DMS79 (cell line): Measurements from ENCODE around the gene USF2.
A peak's percentile ranks its signal among the peaks of the same experiment; 100 is the strongest.

Source experiments
- DNase-seq: peaks from one replicate; lab custom pipeline; 2025; lab: John Stamatoyannopoulos, UW

USF2 gene

DNA sequence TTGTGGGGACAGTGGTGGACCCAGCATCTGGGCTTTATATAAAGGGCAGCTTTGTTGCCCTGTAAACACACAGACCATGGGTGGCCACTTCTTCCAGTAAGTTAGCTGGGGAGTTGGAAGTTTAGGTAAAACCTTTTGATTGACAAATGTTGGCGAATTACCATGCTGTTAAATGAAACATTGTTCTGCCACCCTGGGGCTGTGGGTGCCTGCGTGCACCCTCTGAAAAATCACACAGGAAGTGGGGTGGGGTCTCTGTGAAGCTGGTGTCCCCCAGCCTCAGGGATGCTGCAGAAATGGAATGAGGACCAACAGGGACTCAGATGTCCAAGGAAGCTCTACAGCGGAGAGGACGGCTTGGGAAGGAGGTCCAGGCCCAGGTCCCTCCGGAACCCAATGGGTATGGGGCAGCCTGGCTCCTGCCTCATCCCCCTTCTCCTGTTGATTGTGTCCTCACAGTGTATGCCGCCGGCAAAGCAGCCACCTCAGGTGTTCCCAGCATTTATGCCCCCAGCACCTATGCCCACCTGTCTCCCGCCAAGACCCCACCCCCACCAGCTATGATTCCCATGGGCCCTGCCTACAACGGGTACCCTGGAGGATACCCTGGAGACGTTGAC lies 2.8 kb upstream of the USF2 start:
- no peak for DNase-seq

DNA sequence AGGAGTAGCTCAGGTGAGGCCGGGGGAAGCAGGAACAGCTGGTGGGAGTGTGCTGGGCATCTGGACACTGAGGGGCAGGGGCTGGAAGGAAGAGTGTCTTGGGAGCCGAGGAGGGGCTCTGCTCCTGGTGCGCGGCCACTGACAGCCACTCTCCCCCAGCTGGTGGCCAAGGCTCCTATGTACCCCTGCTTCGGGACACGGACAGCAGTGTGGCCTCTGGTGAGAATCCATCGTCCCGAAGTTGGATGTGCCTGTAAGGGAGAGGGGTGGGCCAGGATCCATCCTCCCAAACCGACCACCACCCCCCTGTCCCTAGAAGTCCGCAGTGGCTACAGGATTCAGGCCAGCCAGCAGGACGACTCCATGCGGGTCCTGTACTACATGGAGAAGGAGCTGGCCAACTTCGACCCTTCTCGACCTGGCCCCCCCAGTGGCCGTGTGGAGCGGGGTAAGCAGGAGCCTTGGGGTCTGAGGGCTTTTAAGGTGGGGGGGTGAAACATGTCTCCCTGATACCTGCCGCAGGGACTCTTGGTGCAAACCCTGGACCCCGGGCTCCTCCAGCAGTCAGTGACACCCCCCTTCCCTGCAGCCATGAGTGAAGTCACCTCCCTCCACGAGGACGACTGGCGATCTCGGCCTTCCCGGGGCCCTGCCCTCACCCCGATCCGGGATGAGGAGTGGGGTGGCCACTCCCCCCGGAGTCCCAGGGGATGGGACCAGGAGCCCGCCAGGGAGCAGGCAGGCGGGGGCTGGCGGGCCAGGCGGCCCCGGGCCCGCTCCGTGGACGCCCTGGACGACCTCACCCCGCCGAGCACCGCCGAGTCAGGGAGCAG lies 2.0 kb upstream of the USF2 start:
- no peak for DNase-seq

GRCh38 chr19:35267353-35267817 lies 1.4 kb upstream of the USF2 start:
- no peak for DNase-seq

- peak; percentile 21 for DNase-seq
Measured at GRCh38 chr19:35267818-35268535, 785 bp upstream of the USF2 start.

- peak; percentile 19 for DNase-seq
Measured at GRCh38 chr19:35269438-35270117, 816 bp downstream of the USF2 start.

DNA sequence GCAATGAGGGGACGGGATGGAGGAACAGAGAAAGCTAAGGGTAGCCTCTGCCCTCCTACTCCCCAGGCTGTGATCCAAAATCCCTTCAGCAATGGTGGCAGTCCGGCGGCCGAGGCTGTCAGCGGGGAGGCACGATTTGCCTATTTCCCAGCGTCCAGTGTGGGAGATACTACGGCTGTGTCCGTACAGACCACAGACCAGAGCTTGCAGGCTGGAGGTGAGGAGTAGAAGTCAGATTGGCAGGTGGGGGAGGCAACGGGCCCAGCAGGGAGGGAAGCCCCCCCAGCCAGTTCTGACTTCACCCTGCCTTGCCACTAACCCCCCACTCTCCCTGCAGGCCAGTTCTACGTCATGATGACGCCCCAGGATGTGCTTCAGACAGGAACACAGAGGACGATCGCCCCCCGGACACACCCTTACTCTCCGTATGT lies 1.6 kb downstream of the USF2 start:
- DNase-seq = no peak

GRCh38 chr19:35271546-35271945 lies 2.8 kb downstream of the USF2 start:
- no peak for DNase-seq

DNA sequence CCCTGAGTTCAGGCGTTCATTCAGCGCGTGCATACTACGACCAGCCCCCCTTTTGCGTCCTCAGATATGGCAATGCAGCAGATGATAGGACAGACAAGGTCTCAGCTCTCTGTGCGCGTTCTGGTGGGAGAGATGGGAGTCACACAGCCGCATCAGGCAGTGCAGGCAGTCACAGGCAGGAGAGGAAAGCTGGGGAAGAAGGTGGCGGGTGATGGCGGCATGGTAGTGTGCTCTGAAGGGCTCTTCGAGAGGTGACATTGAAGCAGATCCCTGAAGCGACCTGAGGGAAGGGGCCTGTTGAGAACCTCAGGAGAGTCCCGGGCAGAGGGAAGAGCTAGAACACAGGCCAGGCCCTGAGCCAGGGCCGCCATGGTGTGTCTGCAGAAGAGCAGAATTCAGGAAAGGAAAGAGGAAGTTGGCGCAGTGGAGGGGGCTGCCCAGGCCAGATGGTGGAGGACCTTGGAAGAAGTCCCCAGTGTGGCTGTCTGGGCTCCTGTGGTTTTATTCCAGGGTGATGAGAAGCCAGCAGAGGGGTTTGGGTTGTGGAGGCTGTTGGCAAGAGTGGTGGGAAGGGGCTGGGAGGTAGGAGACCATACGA lies 3.5 kb downstream of the USF2 start:
- DNase-seq = no peak

- no peak for DNase-seq
Measured at GRCh38 chr19:35272954-35273649, 4.3 kb downstream of the USF2 start.

- DNase-seq = no peak
Measured at GRCh38 chr19:35273686-35274259, 5.0 kb downstream of the USF2 start.

DNA sequence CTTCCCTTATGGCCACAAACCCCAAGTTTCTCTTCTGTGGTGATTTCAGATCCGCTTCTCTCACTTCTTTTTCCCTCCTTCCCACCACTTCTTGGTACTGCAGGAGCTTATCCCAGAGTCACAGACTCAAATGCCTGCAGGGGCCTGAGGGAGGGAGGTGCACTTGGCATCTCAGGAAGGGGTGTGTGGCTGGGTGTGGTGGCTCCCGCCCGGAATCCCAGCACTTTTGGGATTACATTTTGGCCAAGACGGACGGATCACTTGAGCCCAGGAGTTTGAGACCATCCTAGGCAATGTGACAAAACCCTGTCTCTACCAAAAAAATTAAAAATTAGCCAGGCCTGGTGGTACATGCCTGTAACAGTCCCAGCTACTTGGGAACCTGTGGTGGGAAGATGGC lies 5.6 kb downstream of the USF2 start:
- DNase-seq = no peak

- no peak for DNase-seq
Measured at GRCh38 chr19:35276706-35277281, 8.0 kb downstream of the USF2 start.

- no peak for DNase-seq
Measured at GRCh38 chr19:35278578-35279284, 10.0 kb downstream of the USF2 start.

- no peak for DNase-seq
Measured at GRCh38 chr19:35279374-35279773, 10.6 kb downstream of the USF2 start.

DNA sequence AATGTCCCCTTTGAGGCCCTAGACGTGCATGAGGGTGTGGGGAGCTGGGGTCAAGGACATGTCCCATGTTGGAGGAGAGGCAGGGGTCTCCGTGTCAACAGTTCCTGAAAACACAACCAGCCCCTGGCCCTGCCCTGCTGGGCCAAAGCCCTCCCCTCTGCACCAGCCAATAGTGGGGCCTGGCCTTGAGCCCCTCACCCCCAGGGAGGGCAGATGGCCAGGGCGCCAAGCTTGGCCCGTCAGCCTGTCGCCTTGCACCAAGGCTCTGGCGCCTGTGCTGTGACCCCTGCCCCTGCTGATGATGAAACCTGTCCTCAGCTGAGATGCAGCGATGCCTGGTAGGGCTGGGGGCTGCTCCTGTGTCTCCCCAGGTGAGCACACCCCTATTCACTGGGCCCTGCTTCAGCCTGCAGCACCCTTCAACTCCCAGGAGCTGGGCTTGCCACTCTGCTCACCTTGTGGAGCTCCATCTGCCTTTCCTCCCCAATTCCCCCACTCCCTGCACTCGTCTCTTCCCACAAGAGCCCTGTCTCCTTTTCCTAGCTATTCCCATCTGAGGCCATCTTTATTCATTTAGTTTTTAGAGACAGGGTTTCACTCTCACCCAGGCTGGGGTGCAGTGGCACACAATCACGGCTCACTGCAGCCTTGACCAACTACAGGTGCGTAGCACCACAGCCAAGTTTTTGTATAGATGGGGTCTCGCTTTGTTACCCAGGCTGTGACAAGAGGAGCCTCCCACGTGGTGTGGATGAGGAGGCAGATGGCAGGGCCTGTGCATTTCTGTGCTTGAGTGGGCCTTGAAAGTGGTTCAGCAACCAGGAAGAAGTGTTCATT lies 11.4 kb downstream of the USF2 start:
- DNase-seq = peak; percentile 66

DNA sequence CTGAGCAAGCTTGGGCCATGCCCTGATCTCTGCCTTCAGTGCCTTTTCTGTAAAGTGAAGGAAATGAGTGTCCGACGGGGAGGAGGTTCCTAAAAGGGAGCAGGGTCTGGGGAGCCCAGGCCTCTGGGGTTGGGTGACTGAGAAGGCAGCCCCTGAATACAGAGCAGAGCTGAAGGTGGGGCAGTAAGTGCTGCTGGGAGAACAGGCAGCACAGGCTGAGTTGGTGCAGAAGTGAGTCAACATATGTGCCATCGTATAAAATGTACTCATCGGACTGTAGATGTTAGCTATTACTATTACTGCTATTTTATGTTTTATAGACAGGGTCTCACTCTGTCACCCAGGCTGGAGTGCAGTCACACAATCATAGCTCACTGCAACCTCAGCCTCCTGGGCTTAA lies 12.5 kb downstream of the USF2 start:
- no peak for DNase-seq

GRCh38 chr19:35284153-35285094 lies 15.7 kb downstream of the USF2 start:
- no peak for DNase-seq

DNA sequence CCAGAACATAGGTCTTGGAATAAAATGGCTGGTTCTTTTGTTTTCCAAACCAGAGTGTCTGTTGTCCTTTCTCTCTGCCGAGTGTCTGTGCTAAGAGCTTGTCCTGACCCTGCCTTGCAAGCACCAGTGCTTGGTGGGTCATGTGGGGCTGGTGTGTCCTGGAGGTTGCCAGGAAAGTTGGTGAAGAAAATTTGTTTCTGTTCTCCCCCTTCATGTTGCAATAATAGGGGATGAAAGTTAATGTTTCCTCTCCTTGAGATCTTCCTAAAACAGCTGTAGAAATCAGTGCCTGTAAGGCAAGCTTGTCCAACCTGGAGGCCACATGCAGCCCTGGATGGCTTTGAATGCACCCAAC lies 16.3 kb downstream of the USF2 start:
- no peak for DNase-seq
